ENCODE results near the gene NDUFS7. TPM values are rescaled to one million over a fixed set of nuclear protein-coding genes. Genes with fewer than 3 reads are reported as not detected.

The NDUFS7 gene
- total RNA-seq, 1 experiment from 2014 or later, result 83.9 TPM

GRCh38 chr19:1336079-1336684 is 47.5 kb upstream of the NDUFS7 start:
- Histone ChIP-seq H4K91ac (ENCODE audit: insufficient read length, low read depth, low read length) (no peak overlapping the region), H2BK12ac (ENCODE audit: insufficient read length, low read depth, low read length) (no peak overlapping the region), H3K23ac (ENCODE audit: insufficient read length, low read depth, low read length) (no peak overlapping the region), H3K4ac (ENCODE audit: low read depth, low read length) (no peak overlapping the region), H3K23me2 (ENCODE audit: insufficient read length, low read depth, low read length, poor library complexity, severe bottlenecking) (no peaks in the 10 kb centered on the region), H3K56ac (ENCODE audit: insufficient read length, low read depth, low read length) (no peak overlapping the region), H4K20me1 (ENCODE audit: control insufficient read depth, insufficient read depth, insufficient read length) (no peaks in the 10 kb centered on the region), H3K9ac (ENCODE audit: extremely low read depth, insufficient read length, low read length) (no peak overlapping the region), H3K27ac (ENCODE audit: insufficient read length, low read depth, low read length) (no peak overlapping the region), H3K18ac (ENCODE audit: insufficient read length, low read depth, low read length) (no peak overlapping the region), H3K14ac (ENCODE audit: insufficient read depth, low read length) (no peak overlapping the region), H2BK5ac (ENCODE audit: insufficient read length, low read length) (no peak overlapping the region), H3K79me1 (ENCODE audit: insufficient read depth, low read depth, low read length, poor library complexity, severe bottlenecking) (no peaks in the 10 kb centered on the region), H3K79me2 (ENCODE audit: insufficient read depth, low read length) (no peaks in the 10 kb centered on the region), H2BK15ac (ENCODE audit: low read depth, low read length) (no peak overlapping the region; the same call in 1 of the 2 replicates), H3K4me2 (ENCODE audit: insufficient read depth, insufficient read length, low read length) (no peak overlapping the region), H2BK20ac (ENCODE audit: low read depth, low read length, poor library complexity, severe bottlenecking) (no peak overlapping the region), H4K5ac (ENCODE audit: insufficient read length, low read depth, low read length) (no peak overlapping the region), H3K27me3 (ENCODE audit: insufficient read depth, low read length) (no peaks in the 10 kb centered on the region), H4K8ac (replicated peaks; ENCODE audit: insufficient read length, low read depth, low read length) (no peak overlapping the region), H3K4me1 (ENCODE audit: insufficient read depth, low read length) (no peaks in the 10 kb centered on the region), H2AFZ (ENCODE audit: low read length) (no peak overlapping the region), H2BK120ac (ENCODE audit: low read depth, low read length, poor library complexity, severe bottlenecking) (no peak overlapping the region), H2AK5ac (ENCODE audit: insufficient read length, low read length) (no peak overlapping the region), H3K9me3 (ENCODE audit: control insufficient read depth, low read depth, low read length) (no peaks in the 10 kb centered on the region), H3T11ph (ENCODE audit: low read length) (no peak overlapping the region)
- no peak for DNase-seq
- TF ChIP-seq CTCF (conservative IDR thresholded peaks at IDR 0.05), result no peak
- 0 out of 4 replicates have a peak, but pooled peaks cover 0 to 4% of the 10 kb centered on the region in 2 experiments for H3K4me1 Mint-ChIP-seq
- no peak overlapping the region for H3K4me3 Mint-ChIP-seq
- H3K27me3 Mint-ChIP-seq (ENCODE audit: low read depth), result peaks cover 4% of the 10 kb centered on the region
- no CpG with 5 or more reads among the region's 22 CpGs for whole genome bisulfite sequencing (ENCODE audit: extremely low coverage, insufficient read length, low lambda C conversion rate)
- no peak overlapping the region for H3K27ac Mint-ChIP-seq
- no peaks in the 10 kb centered on the region for H3K9me3 Mint-ChIP-seq
- H3K36me3 Mint-ChIP-seq (ENCODE audit: insufficient read depth in 1 of 3, low read depth in 3 of 3), result no peaks in the 10 kb centered on the region
